Aorta (tissue), 5 donors: Measurements from ENCODE around the gene MBD3. TPM values are rescaled to one million over a fixed set of nuclear protein-coding genes. Genes with fewer than 3 reads are reported as not detected.
A peak's percentile ranks its signal among the peaks of the same experiment; 100 is the strongest.

Experiments used
- ATAC-seq: fragments of 200-7000 bp; cut with Tn5 transposase; one replicate; pipeline ENCODE4 v1.9.1; 2022; ENCODE audit warnings: moderate library complexity; ENCODE audit not compliant: low FRiP score
- DNase-seq, 2 donors: peaks; one replicate each; pipeline ENCODE4 v3.0.0-alpha.2; 2020
- H3K27ac ChIP-seq, 2 donors: one replicate each; pipeline ENCODE4 v1.5.1; 2013; ENCODE audit warnings: low read length in 2 of 2, mild to moderate bottlenecking in 2 of 2, moderate library complexity in 2 of 2, control low read depth in 1 of 2, inconsistent platforms in 1 of 2, low read depth in 1 of 2
- H3K27me3 ChIP-seq, 2 donors: one replicate each; pipeline ENCODE4 v1.6.1; 2013; ENCODE audit warnings: control low read depth in 1 of 2, low read length in 1 of 2, mild to moderate bottlenecking in 1 of 2, moderate library complexity in 1 of 2; ENCODE audit not compliant: insufficient read depth in 2 of 2, control insufficient read depth in 1 of 2
- H3K36me3 ChIP-seq, 2 donors: one replicate each; pipeline ENCODE4 v1.6.1; 2013; ENCODE audit warnings: control low read depth in 1 of 2, low read length in 1 of 2, mild to moderate bottlenecking in 1 of 2; ENCODE audit not compliant: insufficient read depth in 2 of 2, control insufficient read depth in 1 of 2
- H3K4me1 ChIP-seq, 2 donors: one replicate each; pipeline ENCODE4 v1.6.1; 2013; ENCODE audit warnings: low read length in 2 of 2, control low read depth in 1 of 2, mild to moderate bottlenecking in 1 of 2, moderate library complexity in 1 of 2; ENCODE audit not compliant: insufficient read depth in 2 of 2, control insufficient read depth in 1 of 2
- H3K4me3 ChIP-seq, 2 donors: one replicate each; pipeline ENCODE4 v1.5.1; 2013; ENCODE audit warnings: low read length in 2 of 2, control low read depth in 1 of 2, mild to moderate bottlenecking in 1 of 2
- H3K9me3 ChIP-seq: one replicate; pipeline ENCODE4 v1.6.1; 2013; ENCODE audit warnings: mild to moderate bottlenecking, low read length; ENCODE audit not compliant: control insufficient read depth
- WGBS, 2 donors: extraction: QIAGEN DNeasy Blood & Tissue Kit; methylation state at CpG; one replicate each; pipeline ENCODE4 v1.1.7; 2013; 5-methylcytosine and 5-hydroxymethylcytosine counted together
- intact Hi-C, 2 donors: fragments of 100-400 bp; cut with DNase I; formaldehyde crosslinking; loops; one replicate each; pipeline versions ENCODE4 v1.14.2 to v1.15.0; 2022
- polyA plus RNA-seq, 2 donors: library from polyadenylated mRNA; stranded (reverse); fragments of 200-250 nt; gene quantifications; one replicate each; pipeline ENCODE4 v1.2.3, GENCODE V29; 2013
- total RNA-seq, 2 donors: library from RNA; stranded (reverse); fragmentation: NEBNext Ultra II Directional; extraction: Animal tissue kit (Norgen Biotek cat#: 25700); gene quantifications; one replicate each; pipeline ENCODE4 v1.2.1, GENCODE V29; 2021
- donor health status: healthy with polysubstance abuse.
- donor health status: Bipolar disorder and iron deficiency.
- donor health status: DM: no; HTN: no; CAD: no.
- donor health status: DM: no; HTN: no; CAD: no.
- donor health status: DM: yes; HTN: yes; CAD: no.

The MBD3 gene
- total and polyA plus RNA-seq, 4 donors, result 37.6 to 106 (median 62.1) TPM

- whole genome bisulfite sequencing, 2 donors, result 91 to 94% methylated on average over 20 of the region's 20 CpGs
- H3K27me3 ChIP-seq, result no peaks in the 10 kb centered on the region
- intact Hi-C loops, result no loop called here
- DNase-seq (no peak), ATAC-seq (no peak)
- no peaks in the 10 kb centered on the region for H3K4me1 ChIP-seq
- no peak overlapping the region for H3K27ac ChIP-seq
- no peaks in the 10 kb centered on the region for H3K9me3 ChIP-seq
- H3K4me3 ChIP-seq, result no peak overlapping the region
- peaks cover 0 to 8% of the 10 kb centered on the region in 2 donors for H3K36me3 ChIP-seq
Observed at GRCh38 chr19:1579222-1579621, 13.4 kb downstream of the MBD3 start.

GRCh38 chr19:1577929-1578618 is 14.6 kb downstream of the MBD3 start:
- ATAC-seq (no peak), DNase-seq (no peak)
- H3K27ac ChIP-seq, result no peak overlapping the region

GRCh38 chr19:1577090-1577928 is 15.4 kb downstream of the MBD3 start:
- H3K4me3 ChIP-seq, result no peak overlapping the region
- DNase-seq (no peak), ATAC-seq (peak; percentile 26)
- intact Hi-C loops, result no loop called here
- no peak overlapping the region for H3K27ac ChIP-seq
- H3K36me3 ChIP-seq, result peaks cover 0 to 6% of the 10 kb centered on the region in 2 donors
- WGBS, 2 donors, result 79 to 81% methylated on average over 41 of the region's 41 CpGs
- no peaks in the 10 kb centered on the region for H3K27me3 ChIP-seq
- no peaks in the 10 kb centered on the region for H3K9me3 ChIP-seq
- H3K4me1 ChIP-seq, result no peaks in the 10 kb centered on the region

More at GRCh38 chr19:1577929-1578618, 14.6 kb downstream of the MBD3 start:
- Histone ChIP-seq H3K4me3 (no peak overlapping the region), H3K27me3 (no peaks in the 10 kb centered on the region), H3K9me3 (no peaks in the 10 kb centered on the region), H3K36me3 (peaks cover 0 to 8% of the 10 kb centered on the region in 2 donors), H3K4me1 (no peaks in the 10 kb centered on the region)
- intact Hi-C loops, result no loop called here
- WGBS, 2 donors, result 88 to 89% methylated on average over 49 of the region's 49 CpGs

- no peaks in the 10 kb centered on the region for H3K4me1 ChIP-seq
- H3K27ac ChIP-seq, result no peak overlapping the region
- H3K27me3 ChIP-seq, result no peaks in the 10 kb centered on the region
- WGBS, 2 donors, result 82 to 83% methylated on average over 29 to 30 of the region's 30 CpGs
- peak; percentile 8 for ATAC-seq
- H3K4me3 ChIP-seq, result no peak overlapping the region
- intact Hi-C loops, result no loop called here
- no peak for DNase-seq
- H3K9me3 ChIP-seq, result no peaks in the 10 kb centered on the region
- H3K36me3 ChIP-seq, result peaks cover 0 to 6% of the 10 kb centered on the region in 2 donors
Observed at GRCh38 chr19:1576242-1577089, 16.2 kb downstream of the MBD3 start.

- no peaks in the 10 kb centered on the region for H3K4me1 ChIP-seq
- no peak overlapping the region for H3K27ac ChIP-seq
- ATAC-seq, result no peak
- H3K4me3 ChIP-seq, result no peak overlapping the region
- 82 to 84% methylated on average over 21 to 22 of the region's 22 CpGs for WGBS, 2 donors
- H3K36me3 ChIP-seq, result peaks cover 0 to 2% of the 10 kb centered on the region in 2 donors
- intact Hi-C loops, result no loop called here
- no peaks in the 10 kb centered on the region for H3K27me3 ChIP-seq
- no peaks in the 10 kb centered on the region for H3K9me3 ChIP-seq
- DNase-seq, result no peak
Observed at GRCh38 chr19:1575323-1576241, 17.1 kb downstream of the MBD3 start.

- no peak overlapping the region for H3K27ac ChIP-seq
- intact Hi-C loops, result no loop called here
- 83 to 84% methylated on average over 32 to 34 of the region's 34 CpGs for WGBS, 2 donors
- H3K4me3 ChIP-seq, result no peak overlapping the region
- no peaks in the 10 kb centered on the region for H3K4me1 ChIP-seq
- no peak for ATAC-seq
- no peak for DNase-seq
- H3K27me3 ChIP-seq, result no peaks in the 10 kb centered on the region
- no peaks in the 10 kb centered on the region for H3K36me3 ChIP-seq
- no peaks in the 10 kb centered on the region for H3K9me3 ChIP-seq
Observed at GRCh38 chr19:1574354-1575136, 18.1 kb downstream of the MBD3 start.

- no peak for DNase-seq
- intact Hi-C loops, result no loop called here
- Histone ChIP-seq H3K36me3 (no peaks in the 10 kb centered on the region), H3K4me1 (no peaks in the 10 kb centered on the region), H3K9me3 (no peaks in the 10 kb centered on the region), H3K27ac (no peak overlapping the region), H3K27me3 (no peaks in the 10 kb centered on the region), H3K4me3 (no peak overlapping the region)
- WGBS, 2 donors, result 83 to 84% methylated on average over 9 of the region's 9 CpGs
- no peak for ATAC-seq
Observed at GRCh38 chr19:1572795-1573194, 19.9 kb downstream of the MBD3 start.
